ENCODE data around the gene PMEPA1.

Gene PMEPA1

GRCh38 chr20:57693002-57693582, 16.7 kb downstream of the PMEPA1 start:
- DNase-seq: no peak

GRCh38 chr20:57692393-57692792, 17.4 kb downstream of the PMEPA1 start:
- DNase-seq: no peak

- DNase-seq: no peak
Observed at GRCh38 chr20:57691699-57692098, 18.1 kb downstream of the PMEPA1 start.

- no peak for DNase-seq
Observed at GRCh38 chr20:57690525-57690924, 19.3 kb downstream of the PMEPA1 start.

GRCh38 chr20:57689745-57690481, 19.9 kb downstream of the PMEPA1 start:
- no peak for DNase-seq

GRCh38 chr20:57688864-57689263, 21.0 kb downstream of the PMEPA1 start:
- DNase-seq: no peak

- DNase-seq: no peak
Observed at GRCh38 chr20:57688295-57688694, 21.5 kb downstream of the PMEPA1 start.

- DNase-seq: no peak
Observed at GRCh38 chr20:57686931-57687652, 22.7 kb downstream of the PMEPA1 start.

GRCh38 chr20:57685146-57685758, 24.6 kb downstream of the PMEPA1 start:
- no peak for DNase-seq

- DNase-seq: no peak
Observed at GRCh38 chr20:57684808-57685140, 25.0 kb downstream of the PMEPA1 start.

GRCh38 chr20:57683881-57684807, 25.7 kb downstream of the PMEPA1 start:
- DNase-seq: no peak

- DNase-seq: no peak
Observed at GRCh38 chr20:57683287-57683686, 26.5 kb downstream of the PMEPA1 start.

GRCh38 chr20:57682184-57683101, 27.4 kb downstream of the PMEPA1 start:
- no peak for DNase-seq

- peak; percentile 10 to 12 for DNase-seq
Observed at GRCh38 chr20:57680934-57681914, 28.6 kb downstream of the PMEPA1 start.

GRCh38 chr20:57680131-57680716, 29.6 kb downstream of the PMEPA1 start:
- no peak for DNase-seq

GRCh38 chr20:57679113-57679512, 30.7 kb downstream of the PMEPA1 start:
- no peak for DNase-seq

- no peak for DNase-seq
Observed at GRCh38 chr20:57678340-57678739, 31.5 kb downstream of the PMEPA1 start.

GRCh38 chr20:57677584-57677982, 32.2 kb downstream of the PMEPA1 start:
- DNase-seq: no peak

Data from activated CD4-positive, alpha-beta T cell treated with anti-CD3 and anti-CD28 coated beads, Interleukin-2, amount 50 U/mL, for 4 hours (primary cell).